Activated T-cell treated with anti-CD3 and anti-CD28 coated beads, Interleukin-2, amount 50 U/mL, for 48 hours (primary cell): ENCODE measurements around the gene SMG7.
A peak's percentile ranks its signal among the peaks of the same experiment; 100 is the strongest.

Experiments used
- DNase-seq, 2 experiments: peaks; one replicate each; pipeline ENCODE4 v3.0.0-alpha.2; 2020

SMG7 gene

GRCh38 chr1:183516725-183517124 is 44.4 kb downstream of the SMG7 start:
- no peak for DNase-seq

DNA sequence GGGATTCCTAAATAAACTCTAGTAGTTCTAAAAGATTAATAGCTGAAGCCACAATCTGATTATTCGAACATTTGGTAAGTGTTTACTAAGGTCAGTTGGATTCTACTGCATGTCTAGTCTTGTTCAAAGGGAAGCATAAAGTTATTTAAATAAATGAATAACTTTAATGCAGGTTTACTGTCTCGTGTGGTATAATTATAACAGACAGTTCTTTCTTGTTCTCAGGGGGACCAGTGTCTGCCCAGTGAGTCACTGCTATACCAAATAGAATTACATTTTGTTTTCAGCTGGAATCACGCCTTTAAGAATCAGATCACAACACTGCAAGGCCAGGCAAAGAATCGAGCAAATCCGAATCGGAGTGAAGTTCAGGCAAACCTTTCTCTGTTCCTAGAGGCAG is 45.1 kb downstream of the SMG7 start:
- no peak for DNase-seq

DNA sequence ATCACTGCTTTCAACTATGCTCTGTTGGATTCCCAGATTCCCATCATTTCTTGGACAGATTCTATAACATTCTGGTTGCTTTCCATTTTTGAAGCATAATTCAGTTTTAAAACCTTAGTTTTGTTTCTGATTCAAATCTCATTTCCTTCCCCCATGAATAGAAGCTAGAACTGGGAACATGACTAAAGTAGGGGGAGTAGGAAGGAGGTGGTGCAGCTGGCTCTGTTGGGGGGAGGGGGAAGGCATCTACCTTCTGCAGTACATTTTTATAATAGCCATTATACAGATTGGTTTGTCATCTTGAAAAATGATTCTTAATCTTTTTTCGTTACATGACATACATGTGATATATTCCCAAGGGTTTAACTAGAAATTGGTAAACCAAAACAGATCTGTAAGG is 48.1 kb downstream of the SMG7 start:
- no peak for DNase-seq

DNA sequence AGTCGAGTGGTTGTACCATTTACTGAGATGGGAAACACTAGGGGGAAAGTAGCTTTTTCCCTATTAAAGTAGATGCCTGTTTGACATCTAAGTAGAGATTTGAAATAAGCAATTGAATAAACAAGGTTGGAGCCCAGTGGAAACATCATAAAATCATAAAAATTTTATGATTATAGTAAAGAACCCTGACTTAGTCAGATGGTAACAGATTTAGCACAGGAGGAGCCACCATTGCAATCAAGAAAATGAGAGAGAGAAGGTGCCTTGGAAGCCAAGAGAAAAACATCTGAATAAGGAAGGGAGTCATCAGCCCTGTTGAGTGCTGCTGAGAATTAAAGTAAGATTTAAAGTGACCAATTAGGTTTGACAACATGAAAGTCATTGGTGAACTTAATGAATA is 49.8 kb downstream of the SMG7 start:
- no peak for DNase-seq

DNA sequence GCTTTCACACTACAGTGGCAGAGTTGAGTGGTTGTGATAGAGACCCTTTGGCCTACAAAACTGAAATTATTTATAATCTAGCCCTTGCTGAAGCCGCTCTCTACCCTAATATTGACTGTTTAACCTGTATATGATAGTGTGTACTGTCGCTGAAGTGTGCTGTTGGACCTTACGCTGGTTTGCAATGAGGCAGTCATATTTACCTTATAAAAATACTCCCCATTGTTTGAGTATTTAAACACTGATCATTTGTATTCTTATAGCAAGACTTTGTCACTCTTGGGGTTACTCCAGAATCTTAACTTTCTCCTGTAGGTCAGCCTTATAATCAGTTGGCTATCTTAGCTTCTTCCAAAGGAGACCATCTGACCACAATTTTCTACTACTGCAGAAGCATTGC is 56.3 kb downstream of the SMG7 start:
- no peak for DNase-seq

GRCh38 chr1:183533617-183534174 is 61.4 kb downstream of the SMG7 start:
- DNase-seq: no peak

GRCh38 chr1:183537405-183537804 is 65.1 kb downstream of the SMG7 start:
- no peak for DNase-seq

DNA sequence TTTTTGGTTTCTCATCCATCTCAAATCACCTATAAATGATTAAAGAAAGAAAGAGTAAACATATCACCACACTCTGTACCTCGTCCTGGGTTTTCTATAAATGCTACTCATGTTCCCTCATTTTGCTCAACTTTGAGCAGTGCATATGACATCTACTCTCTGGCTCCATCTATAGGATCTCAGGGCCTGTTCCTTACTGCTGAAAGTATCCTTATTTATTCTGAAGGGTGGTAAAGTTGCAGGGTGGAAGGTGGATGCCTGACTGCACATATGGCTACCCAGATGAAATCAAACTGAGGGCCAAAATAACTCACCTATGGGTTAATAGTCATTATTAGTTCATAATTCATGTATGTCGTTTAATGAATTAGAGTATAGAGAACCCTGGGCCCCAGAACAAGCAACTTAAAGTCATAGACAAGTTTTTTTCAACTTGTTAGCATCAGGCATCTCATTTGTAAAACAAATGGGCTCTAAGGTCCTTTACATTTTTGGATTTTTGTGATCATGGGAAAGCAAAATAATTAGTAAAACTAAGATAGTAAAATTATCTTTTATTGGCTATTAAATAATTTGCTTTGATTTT is 71.4 kb downstream of the SMG7 start:
- no peak for DNase-seq

DNA sequence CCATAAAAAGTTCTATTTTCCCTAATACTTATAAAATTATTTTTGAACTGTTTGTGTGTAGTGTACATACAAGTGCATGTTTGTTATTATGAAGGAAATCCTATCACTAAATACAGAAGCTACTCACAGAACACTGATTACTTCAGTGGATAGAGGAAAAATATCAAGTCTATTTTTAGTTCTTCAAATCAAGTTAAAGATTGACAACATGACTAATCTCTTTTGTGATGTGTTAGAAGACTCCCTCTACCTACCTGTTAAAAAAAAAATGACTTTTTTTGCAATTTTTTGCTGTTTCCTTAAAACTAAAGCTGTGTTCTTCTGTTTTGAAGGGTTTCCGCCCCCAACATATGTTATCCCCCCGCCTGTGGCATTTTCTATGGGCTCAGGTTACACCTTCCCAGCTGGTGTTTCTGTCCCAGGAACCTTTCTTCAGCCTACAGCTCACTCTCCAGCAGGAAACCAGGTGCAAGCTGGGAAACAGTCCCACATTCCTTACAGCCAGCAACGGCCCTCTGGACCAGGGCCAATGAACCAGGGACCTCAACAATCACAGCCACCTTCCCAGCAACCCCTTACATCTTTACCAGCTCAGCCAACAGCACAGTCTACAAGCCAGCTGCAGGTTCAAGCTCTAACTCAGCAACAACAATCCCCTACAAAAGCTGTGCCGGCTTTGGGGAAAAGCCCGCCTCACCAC is 72.4 kb downstream of the SMG7 start:
- DNase-seq: no peak

GRCh38 chr1:183546427-183546826 is 74.1 kb downstream of the SMG7 start:
- no peak for DNase-seq

DNA sequence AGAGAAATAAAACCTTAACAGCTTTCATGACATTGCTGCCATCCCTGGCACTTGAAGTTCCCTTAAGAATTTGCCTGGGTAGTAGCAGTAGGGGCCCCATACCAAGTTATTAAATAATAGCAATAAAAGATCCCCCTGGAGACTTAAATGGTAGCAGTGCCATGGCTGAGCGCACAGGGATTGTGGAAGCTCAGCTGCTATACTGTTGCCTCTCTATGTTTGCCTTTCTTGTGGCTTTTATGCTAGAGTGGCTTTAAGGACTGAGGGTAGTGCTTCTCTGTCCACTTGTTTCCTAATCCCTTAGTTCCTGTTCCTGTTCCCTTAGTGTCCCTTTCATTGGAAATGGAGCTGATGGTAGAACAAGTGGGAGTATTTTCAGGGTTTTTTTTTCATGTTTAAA is 75.8 kb downstream of the SMG7 start:
- no peak for DNase-seq

GRCh38 chr1:183550915-183551314 is 78.6 kb downstream of the SMG7 start:
- no peak for DNase-seq

DNA sequence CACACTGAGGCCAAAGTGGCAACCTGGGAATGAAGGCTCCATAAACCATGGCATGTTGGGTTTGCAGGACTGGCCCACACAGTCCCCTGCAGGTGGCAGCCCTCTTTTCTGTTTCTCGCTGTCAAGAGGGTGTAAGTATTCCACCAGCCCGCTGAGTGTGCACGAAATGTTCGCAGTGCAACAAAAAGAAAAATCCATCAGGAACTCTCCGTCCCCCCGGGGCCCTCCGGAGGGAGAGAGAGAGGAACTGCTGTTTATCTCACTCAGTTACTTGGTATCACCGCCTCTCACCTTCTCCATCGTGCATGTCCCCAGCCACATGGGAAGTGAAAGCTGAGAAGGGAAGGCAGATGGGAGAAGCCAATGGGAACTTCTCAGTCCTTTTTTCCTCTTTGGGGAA is 79.6 kb downstream of the SMG7 start:
- no peak for DNase-seq

DNA sequence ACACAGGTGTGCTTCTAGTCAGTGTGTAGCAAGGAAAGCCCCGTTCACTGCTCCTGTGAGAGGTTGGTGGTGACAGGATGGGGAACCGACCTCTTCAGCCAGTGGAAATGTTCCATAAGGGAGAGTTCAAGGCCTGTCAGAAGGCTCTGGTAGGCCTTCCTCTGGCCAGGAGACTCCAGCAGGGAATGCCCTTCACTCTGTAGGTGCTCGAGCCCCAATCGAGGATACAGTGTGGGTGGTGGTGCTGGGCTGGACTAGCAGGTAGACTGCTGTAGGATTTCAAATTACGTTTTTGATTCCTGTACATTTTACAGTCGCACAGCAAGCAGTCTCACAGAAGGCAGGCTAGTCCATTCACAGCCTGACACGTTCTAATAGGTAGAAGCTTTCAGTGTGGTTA is 80.1 kb downstream of the SMG7 start:
- no peak for DNase-seq

GRCh38 chr1:183552891-183553290 is 80.6 kb downstream of the SMG7 start:
- no peak for DNase-seq

- no peak for DNase-seq
These were observed 81.0 kb downstream of the SMG7 start for GRCh38 chr1:183553331-183553730.

GRCh38 chr1:183553764-183554163 is 81.5 kb downstream of the SMG7 start:
- DNase-seq: no peak

DNA sequence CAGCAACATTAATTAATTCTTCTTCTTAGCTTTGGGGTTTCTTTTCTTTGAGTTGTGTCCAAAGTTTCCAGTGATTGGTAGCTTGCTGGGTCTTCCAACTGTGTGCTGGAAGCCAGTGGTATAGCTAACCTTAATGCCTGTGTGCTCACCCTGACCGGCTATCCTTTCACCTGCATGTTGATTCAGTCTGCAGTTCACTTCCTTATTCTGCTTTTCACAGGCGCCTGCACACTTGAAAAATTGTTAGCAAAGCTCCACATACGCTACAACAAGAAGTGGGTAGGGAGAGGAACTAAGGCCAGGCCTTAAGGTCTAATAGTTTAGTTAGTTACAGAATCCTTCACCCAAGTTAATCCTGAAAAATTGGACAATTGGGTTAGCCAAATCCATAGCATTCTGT is 82.3 kb downstream of the SMG7 start:
- no peak for DNase-seq

DNA sequence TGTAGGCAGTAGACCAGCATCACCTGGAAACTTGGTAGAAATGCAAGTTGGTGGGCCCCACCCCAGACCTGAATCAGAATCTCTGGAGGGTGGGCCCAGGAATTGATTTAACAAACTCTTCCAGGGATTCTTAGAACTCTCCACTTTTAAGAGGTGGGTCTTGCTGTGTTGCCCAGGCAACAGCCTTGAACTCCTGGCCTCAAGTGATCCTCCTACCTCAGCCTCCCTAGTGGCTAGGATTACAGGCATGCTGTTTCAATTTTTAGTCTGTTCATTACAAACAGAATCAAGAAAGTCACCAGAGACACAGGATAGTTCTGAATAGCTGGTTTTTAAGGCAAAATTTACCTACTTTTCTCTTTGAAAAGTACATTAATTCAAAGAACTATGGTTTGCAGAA is 86.8 kb downstream of the SMG7 start:
- no peak for DNase-seq

DNA sequence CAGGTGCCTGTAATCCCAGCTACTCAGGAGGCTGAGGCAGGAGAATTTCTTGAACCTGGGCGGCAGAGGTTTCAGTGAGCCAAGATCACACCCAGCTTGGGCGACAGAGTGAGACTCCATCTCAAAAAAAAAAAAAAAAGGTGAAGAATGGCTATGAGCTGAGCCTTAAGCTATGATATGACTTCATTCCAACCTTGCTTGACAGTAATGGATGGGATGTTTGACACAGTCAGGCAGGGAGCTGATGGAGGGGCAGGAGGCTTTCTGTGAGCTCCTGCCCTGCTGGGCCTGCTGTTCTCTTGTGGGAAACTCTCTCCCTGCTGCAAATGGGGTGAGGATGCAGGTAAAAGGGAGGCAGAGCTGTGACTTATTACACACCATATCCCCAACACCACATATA is 90.4 kb downstream of the SMG7 start:
- DNase-seq: no peak

GRCh38 chr1:183565261-183565660 is 93.0 kb downstream of the SMG7 start:
- DNase-seq: no peak

DNA sequence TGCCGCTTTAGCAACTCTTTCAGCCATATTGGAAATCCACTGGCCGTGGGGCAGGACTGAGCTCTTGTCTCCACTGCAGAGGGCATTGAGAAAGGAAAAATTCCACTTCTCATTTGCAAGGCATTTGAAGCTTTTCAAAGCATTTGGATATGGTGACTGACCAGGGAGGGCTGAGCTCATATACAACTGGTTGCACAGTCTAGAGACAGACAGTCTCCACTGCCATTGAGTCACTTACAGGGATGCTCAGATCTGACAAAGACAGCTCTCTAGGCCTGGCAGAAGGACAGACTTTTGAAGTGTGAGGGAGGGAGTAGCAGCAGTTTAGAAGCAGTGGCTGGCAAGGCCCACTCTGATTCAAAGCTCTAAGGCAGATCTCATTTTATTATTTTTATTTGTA is 93.7 kb downstream of the SMG7 start:
- DNase-seq: no peak

- DNase-seq: no peak
These were observed 95.3 kb downstream of the SMG7 start for GRCh38 chr1:183567584-183567983.

GRCh38 chr1:183568176-183569021 is 96.1 kb downstream of the SMG7 start:
- peak; percentile 40 to 56 for DNase-seq
